GM20000 (cell line): Measurements from ENCODE around the gene INTS1.

Experiments used
- DNase-seq: peaks from one replicate; pipeline ENCODE4 v3.0.0; 2012; ENCODE audit warnings: low spot score
- TF ChIP-seq, protein P1 (sequence below): IDR thresholded peaks from 2 replicates; pipeline ENCODE4 v1.5.1; 2012; ENCODE audit warnings: mild to moderate bottlenecking, control low read depth; ENCODE audit errors: extremely low read depth, missing control alignments

INTS1 gene

DNA sequence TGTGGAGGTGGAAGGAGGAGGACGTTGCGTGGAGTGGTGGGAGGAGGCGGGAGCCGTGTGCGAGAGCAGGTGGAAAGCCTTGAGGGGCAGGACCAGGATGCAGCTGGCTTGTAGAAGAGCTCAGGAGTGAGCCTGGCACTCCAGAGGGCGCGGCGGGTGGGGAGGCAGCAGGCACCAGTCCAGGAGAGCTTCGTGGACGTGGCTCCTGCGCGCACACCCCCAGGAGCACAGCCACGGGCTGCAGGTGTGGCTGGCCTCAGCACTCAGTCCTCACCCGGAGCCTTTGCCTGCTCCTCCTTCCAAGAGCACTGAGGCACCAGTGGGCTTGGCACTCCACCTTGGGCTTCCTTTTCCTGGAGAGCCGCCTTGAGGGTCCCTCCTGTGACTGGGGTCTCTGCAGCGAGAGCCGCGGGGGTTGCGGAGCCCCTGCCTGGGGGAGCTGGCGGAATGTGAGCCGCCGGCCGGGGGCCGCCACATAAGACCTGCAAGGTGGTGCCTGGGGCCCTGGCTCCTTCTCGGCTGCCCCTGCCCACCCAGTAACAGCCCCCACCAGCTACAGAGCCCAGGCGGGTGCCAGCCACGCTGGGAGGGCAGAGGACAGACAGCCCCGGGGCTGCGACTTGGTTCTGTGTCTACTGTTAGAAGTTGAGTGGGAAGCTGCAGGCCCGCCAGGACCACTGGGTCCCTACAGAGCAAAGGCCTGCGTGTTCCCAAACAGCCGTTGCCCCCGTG, 37.4 kb upstream of the INTS1 start:
- DNase-seq = no peak
- TF ChIP-seq, protein P1, sequence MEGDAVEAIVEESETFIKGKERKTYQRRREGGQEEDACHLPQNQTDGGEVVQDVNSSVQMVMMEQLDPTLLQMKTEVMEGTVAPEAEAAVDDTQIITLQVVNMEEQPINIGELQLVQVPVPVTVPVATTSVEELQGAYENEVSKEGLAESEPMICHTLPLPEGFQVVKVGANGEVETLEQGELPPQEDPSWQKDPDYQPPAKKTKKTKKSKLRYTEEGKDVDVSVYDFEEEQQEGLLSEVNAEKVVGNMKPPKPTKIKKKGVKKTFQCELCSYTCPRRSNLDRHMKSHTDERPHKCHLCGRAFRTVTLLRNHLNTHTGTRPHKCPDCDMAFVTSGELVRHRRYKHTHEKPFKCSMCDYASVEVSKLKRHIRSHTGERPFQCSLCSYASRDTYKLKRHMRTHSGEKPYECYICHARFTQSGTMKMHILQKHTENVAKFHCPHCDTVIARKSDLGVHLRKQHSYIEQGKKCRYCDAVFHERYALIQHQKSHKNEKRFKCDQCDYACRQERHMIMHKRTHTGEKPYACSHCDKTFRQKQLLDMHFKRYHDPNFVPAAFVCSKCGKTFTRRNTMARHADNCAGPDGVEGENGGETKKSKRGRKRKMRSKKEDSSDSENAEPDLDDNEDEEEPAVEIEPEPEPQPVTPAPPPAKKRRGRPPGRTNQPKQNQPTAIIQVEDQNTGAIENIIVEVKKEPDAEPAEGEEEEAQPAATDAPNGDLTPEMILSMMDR = no peak

DNA sequence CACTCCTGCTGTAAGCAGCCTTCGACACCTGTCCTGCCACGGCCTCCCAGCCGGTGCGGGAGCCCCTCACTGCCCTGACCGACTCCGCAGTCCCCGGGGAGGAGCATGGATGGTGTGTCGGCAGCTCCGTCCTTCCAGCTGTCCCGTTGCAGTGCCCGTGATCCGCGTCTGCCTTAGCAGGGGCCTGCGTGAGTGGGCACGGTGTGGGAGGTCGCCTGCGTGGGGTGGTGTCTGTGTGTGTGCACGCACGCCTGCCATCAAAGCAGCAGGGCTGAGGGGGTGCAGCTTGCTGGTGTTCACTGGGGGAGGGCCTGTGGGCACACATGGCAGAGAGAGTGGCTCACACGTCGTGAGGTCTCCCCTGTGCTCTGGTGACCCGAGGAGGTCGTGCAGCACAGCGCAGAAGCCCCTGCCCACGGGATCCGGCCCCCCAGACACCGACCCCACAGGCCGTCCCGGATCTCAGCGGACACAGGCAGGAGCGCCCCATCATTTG, 36.6 kb upstream of the INTS1 start:
- DNase-seq = no peak
- TF ChIP-seq, protein P1 = no peak

DNA sequence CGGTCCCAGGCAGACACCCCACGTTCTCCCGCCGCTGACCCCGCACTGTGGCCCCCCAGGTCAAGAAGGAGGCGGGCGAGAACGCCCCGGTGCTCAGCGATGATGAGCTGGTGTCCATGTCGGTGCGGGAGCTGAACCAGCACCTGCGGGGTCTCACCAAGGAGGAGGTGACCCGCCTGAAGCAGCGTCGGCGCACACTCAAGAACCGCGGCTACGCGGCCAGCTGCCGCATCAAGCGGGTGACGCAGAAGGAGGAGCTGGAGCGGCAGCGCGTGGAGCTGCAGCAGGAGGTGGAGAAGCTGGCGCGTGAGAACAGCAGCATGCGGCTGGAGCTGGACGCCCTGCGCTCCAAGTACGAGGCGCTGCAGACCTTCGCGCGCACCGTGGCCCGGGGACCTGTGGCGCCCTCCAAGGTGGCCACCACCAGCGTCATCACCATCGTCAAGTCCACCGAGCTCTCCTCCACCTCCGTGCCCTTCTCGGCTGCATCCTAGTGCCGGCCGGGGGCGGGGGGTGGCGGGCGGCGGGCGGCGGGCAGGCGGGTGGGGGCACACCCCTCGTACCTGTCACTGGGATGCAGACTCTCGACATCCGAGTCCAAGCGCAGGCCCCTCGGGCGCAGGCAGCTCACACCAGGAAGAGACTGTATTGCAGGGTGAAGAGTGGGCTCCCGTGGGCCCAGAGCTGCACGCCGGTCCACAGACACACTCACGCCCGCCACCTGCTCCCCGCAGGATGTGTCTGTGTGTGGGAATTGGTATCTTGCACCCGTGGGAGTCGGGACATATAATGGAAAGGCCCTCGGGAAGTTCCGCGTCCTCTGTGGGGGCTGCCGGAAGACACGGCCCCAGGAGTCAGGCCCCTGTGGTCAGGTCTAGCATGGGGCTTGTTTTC, 35.9 kb upstream of the INTS1 start:
- no peak for DNase-seq
- TF ChIP-seq, protein P1 = no peak

DNA sequence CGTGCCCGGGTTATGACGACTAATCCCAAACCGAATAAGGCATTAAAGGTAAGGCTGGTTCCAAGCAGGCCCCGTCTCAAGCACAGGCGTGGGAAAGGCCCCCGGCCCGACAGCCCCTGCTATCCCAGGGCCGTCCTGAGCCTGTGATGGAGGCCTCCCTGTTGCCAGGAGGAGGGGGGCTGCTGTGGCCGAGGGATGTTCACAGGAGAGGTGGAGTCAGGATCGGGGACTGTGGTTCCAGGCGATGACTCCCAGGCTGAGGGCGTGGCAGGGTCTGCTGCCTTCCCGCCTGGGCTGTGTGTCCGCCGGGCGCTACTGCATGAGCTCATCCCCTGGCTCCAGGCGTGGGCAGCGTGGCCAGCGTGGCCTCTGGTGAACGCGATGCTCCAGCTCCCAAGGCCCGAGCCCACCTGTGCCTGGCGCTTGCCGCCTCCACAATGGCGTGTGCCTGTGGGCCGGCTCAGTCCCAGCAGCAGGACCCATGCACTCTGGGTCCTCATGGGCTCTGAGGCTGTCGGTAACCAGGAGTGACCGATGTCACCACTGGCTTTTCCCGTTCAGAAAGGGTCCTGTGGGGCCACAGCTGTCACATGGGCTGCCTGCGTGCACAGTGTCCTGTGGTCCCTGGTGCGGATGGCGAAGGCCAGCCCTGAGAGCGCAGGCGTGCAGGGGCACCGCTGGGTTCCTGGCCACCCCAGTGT, 35.1 kb upstream of the INTS1 start:
- DNase-seq = no peak

DNA sequence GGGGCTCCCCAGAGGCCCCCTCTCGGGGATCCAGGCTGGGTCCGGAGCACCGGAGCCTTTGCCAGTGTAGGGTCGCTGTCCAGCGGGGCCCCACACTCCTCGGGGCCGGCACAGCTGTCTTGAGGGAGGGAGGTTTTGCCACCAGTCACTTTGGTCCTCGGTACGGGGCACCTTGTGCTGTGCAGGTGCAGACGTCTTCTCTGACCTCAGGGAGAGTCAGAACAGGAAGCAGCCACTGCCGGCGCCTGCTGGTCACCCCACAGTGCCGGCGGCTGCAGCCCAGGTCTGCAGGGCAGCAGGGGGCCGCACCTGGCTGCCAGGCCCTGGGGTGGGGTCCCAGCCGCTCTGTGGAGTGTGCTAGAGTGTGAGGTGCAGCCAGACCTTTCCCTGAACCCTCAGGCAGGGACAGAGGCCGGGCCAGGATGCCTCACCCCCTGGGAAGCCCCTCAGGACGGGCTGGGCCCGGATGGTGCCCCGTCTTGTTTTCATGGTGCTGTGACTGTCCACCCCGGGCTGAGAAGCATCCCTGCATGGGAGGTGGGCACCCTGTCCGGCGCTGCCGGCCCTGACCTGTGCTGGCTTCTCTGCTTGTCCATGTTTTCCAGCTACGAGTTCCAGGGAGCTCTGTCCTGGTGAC, 34.5 kb upstream of the INTS1 start:
- no peak for DNase-seq
- TF ChIP-seq, protein P1 = no peak

More for the DNA sequence above, 35.1 kb upstream of the INTS1 start:
- TF ChIP-seq, protein P1 = no peak

DNA sequence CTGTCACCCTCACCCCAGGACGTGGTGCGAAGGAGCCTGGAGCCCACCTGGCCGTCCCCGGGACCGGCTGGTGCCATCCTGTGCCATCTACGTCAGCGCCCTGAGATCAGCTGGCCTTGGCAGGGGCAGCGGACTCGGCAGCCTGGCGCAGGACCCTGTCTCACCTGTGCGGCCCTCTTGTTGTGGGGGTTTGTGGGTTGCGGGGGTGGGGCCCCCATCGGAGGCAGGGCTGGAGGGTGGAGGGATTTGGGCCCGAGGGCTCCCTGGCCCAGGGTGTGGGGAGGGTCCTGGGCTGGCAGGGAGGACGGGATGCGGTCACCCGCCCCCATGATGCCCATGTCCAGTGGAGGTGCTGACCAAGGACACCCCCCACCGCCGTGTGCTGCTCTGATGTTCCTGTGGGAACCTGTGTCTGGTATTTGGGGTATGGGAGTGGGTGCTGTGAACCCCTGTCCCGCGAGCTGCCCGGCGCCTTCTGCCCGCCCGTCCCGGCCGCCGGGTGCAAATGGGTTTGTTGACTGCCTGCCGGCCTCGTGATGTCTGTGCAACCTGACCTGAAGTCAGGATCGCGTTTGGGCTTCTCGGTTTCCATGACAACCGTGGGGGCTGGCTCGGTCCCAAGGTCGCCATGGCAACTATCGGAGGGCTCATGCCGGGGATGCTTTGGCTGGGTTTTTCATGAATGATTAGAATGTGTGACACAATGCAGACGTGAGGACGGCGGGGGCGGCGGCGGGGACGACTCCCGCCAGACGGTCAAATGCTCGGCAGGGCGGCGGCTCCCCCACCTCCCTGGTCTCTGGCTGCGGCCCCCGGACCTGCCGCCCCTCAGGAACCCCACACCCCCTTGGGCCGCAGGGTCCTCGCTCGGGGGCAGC, 33.6 kb upstream of the INTS1 start:
- DNase-seq = no peak
- TF ChIP-seq, protein P1 = no peak
